Measurements from ENCODE around the gene SAMD5. TPM values are rescaled to one million over a fixed set of nuclear protein-coding genes. Genes with fewer than 3 reads are reported as not detected.

The SAMD5 gene
- total and polyA plus RNA-seq, 9 of the 15 experiments (the other 6 are each of a cell fraction or from before 2014, with no cell fraction given) = 0.15 to 0.91 (median 0.55) TPM

- no peak overlapping the region for H2AFZ ChIP-seq (ENCODE audit: low read depth, low read length)
- POLR2A ChIA-PET = interaction anchor here (2.8 kb wide), 1 partner anchor 11 kb away, joined by 10 read pairs; no protein-coding TSS in a partner anchor
- H4K20me1 ChIP-seq (replicated peaks; ENCODE audit: control insufficient read depth, insufficient read depth, low read length) = no peaks in the 10 kb centered on the region
- H3K79me2 ChIP-seq (ENCODE audit: control insufficient read depth, insufficient read depth, low read length) = no peaks in the 10 kb centered on the region
- H3K27me3 ChIP-seq (ENCODE audit: control insufficient read depth in 2 of 2, insufficient read depth in 2 of 2, low read length in 2 of 2) = peaks cover 11 to 12% of the 10 kb centered on the region in 2 experiments
- H3K9me1 ChIP-seq (ENCODE audit: control insufficient read depth, insufficient read depth, low read length) = no peaks in the 10 kb centered on the region
- no TSS peak for BruUV-seq (replicated peaks)
- TF ChIP-seq ILF3 (IDR thresholded peaks at IDR 0.05; ENCODE audit: borderline replicate concordance) = no peak
- TF ChIP-seq ZNF511 (CRISPR knock-in tag; IDR thresholded peaks at IDR 0.05) = no peak
- no peak for TF ChIP-seq TBL1XR1 (IDR thresholded peaks at IDR 0.05; ENCODE audit: low read length in 2 of 2)
- no peak for TF ChIP-seq AFF1 (IDR thresholded peaks at IDR 0.05; ENCODE audit: low read depth in 1 of 2, partially characterized antibody in 2 of 2)
- TF ChIP-seq SMARCA4 (IDR thresholded peaks at IDR 0.05) = no peak
- no peak for TF ChIP-seq ZNF740 (CRISPR knock-in tag; IDR thresholded peaks at IDR 0.05)
- TF ChIP-seq ZNF740 (tag; IDR thresholded peaks at IDR 0.05) = no peak
- H3K27ac ChIP-seq (ENCODE audit: extremely low read depth, low read depth, low read length) = no peak overlapping the region
- in situ Hi-C loops (cut with MboI) (no loop called here), intact Hi-C loops (cut with micrococcal nuclease) (no loop called here)
- no peaks in the 10 kb centered on the region for H3K4me1 ChIP-seq (replicated peaks in 1 of 2; ENCODE audit: control insufficient read depth in 2 of 2, insufficient read depth in 2 of 2, low read length in 2 of 2)
- H3K4me3 ChIP-seq = no peak overlapping the region
- ATAC-seq (no peak), DNase-seq (ENCODE audit: extremely low read depth in 1 of 4, low spot score in 3 of 4) (no peak), FAIRE-seq (no peak)
- CTCF ChIA-PET (ENCODE audit: low intra/inter-chr PET ratio) = no interaction called here
- H3K36me3 ChIP-seq (ENCODE audit: control insufficient read depth, insufficient read depth, low read length) = no peaks in the 10 kb centered on the region
- 0% methylated on average over 2 of the region's 2 CpGs for WGBS (ENCODE audit: insufficient coverage, low coverage, missing lambda C conversion rate)
- no peaks in the 10 kb centered on the region for H3K9me3 ChIP-seq (replicated peaks; ENCODE audit: control insufficient read depth, insufficient read depth, low read depth, low read length)
- H3K4me2 ChIP-seq (ENCODE audit: insufficient read depth, low read length) = no peak overlapping the region
- no peak overlapping the region for H3K9ac ChIP-seq (ENCODE audit: insufficient read depth in 1 of 2, low read depth in 2 of 2, low read length in 2 of 2)
These were observed 95.0 kb downstream of the SAMD5 start for GRCh38 chr6:147603392-147604081.

All from K562 (cell line).